Skeletal muscle satellite cell (primary cell): ENCODE measurements around the gene CLCN7.

Experiments used
- H3K27me3 ChIP-seq: 2 replicates; pipeline ENCODE4 v1.7.0; 2013; ENCODE audit warnings: low read length; ENCODE audit not compliant: control insufficient read depth, insufficient read depth
- H3K36me3 ChIP-seq: 2 replicates; pipeline ENCODE4 v1.7.0; 2013; ENCODE audit warnings: mild to moderate bottlenecking, control low read depth, low read length; ENCODE audit not compliant: insufficient read depth
- H3K4me1 ChIP-seq: 2 replicates; pipeline ENCODE4 v1.7.0; 2013; ENCODE audit warnings: low read length; ENCODE audit not compliant: control insufficient read depth, insufficient read depth
- H3K4me2 ChIP-seq: 2 replicates; pipeline ENCODE4 v1.7.0; 2013; ENCODE audit warnings: mild to moderate bottlenecking, low read length
- H3K4me3 ChIP-seq: 2 replicates; pipeline ENCODE4 v1.7.0; 2013; ENCODE audit warnings: low read length
- H3K9ac ChIP-seq: 2 replicates; pipeline ENCODE4 v1.7.0; 2013; ENCODE audit warnings: mild to moderate bottlenecking, low read depth, low read length, moderate library complexity
- H3K9me3 ChIP-seq: replicated peaks from 2 replicates; pipeline ENCODE4 v1.7.0; 2013; ENCODE audit warnings: mild to moderate bottlenecking, control low read depth, low read length

CLCN7 gene

GRCh38 chr16:1398826-1399581, 75.8 kb downstream of the CLCN7 start:
- Histone ChIP-seq H3K27me3 (no peaks in the 10 kb centered on the region), H3K9ac (no peak overlapping the region), H3K9me3 (no peaks in the 10 kb centered on the region), H3K4me2 (no peak overlapping the region), H3K36me3 (peaks cover 7% of the 10 kb centered on the region), H3K4me1 (no peaks in the 10 kb centered on the region), H3K4me3 (no peak overlapping the region)

- no peaks in the 10 kb centered on the region for H3K4me1 ChIP-seq
- peaks cover 7% of the 10 kb centered on the region for H3K36me3 ChIP-seq
- no peak overlapping the region for H3K4me2 ChIP-seq
- H3K9me3 ChIP-seq: no peaks in the 10 kb centered on the region
- no peak overlapping the region for H3K9ac ChIP-seq
- no peak overlapping the region for H3K4me3 ChIP-seq
- no peaks in the 10 kb centered on the region for H3K27me3 ChIP-seq
Observed at GRCh38 chr16:1398351-1398750, 76.5 kb downstream of the CLCN7 start.

DNA sequence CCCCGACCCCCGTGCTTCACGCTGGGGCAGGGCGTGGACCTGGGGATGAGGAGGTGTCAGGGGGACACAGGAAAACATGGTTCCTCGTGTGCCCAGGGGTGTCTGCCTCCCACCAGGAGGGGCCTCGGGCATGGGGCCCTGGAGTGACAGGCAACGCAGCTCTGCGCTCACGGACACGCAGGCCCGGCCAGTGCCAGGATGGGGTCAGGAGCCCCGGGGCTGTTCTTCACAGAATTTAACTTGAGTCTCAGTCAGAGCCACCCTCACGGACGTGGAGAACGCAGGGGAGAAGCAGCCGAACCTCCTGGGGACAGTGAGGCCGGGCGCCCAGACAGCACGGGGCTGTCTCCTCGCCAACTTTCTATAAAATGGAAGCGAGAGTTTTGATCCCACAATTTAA, 77.0 kb downstream of the CLCN7 start:
- Histone ChIP-seq H3K36me3 (peaks cover 10% of the 10 kb centered on the region), H3K4me2 (no peak overlapping the region), H3K9me3 (no peaks in the 10 kb centered on the region), H3K4me3 (no peak overlapping the region), H3K9ac (no peak overlapping the region), H3K27me3 (no peaks in the 10 kb centered on the region), H3K4me1 (no peaks in the 10 kb centered on the region)

DNA sequence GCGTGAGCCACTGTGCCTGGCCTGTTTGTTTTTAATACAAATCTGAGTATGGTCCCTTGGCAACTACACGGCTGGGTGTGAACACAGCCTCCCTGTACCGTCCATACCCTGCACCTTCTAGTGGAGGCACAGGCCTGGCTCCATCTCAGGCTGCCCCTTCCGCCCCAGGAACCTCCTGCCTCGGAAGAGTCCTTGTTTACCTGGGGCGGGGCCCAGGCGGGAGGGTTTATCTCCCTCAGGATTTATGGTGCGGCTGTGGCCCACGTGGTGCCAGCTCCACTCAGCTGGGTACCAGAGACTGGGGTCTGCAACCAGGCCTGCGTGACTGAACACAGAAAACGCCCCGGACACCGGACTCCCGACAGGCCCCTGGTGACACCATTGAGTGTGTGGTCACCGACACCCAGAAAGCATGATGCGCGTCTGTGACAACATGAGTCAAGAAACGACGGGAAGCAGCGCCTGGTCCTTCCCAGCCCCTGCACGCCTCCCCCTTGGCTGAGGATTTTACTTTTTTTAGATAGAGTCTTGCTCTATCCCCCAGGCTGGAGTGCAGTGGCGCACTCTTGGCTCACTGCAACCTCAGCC, 79.3 kb downstream of the CLCN7 start:
- H3K36me3 ChIP-seq: peaks cover 5% of the 10 kb centered on the region
- no peak overlapping the region for H3K4me2 ChIP-seq
- no peaks in the 10 kb centered on the region for H3K27me3 ChIP-seq
- no peaks in the 10 kb centered on the region for H3K4me1 ChIP-seq
- H3K9ac ChIP-seq: no peak overlapping the region
- H3K9me3 ChIP-seq: no peaks in the 10 kb centered on the region
- H3K4me3 ChIP-seq: no peak overlapping the region
